Fibroblast of lung (primary cell): Measurements from ENCODE around the gene INHBC.

Source experiments
- CTCF ChIP-seq, 2 donors: IDR thresholded peaks in 1 of 2; conservative IDR thresholded peaks in 1 of 2; 1 replicate in 1 of 2; 2 replicates in 1 of 2; pipeline ENCODE4 v1.5.1; 2011 to 2012; ENCODE audit warnings: low read length in 2 of 2, control low read depth in 1 of 2, inconsistent platforms in 1 of 2, low read depth in 1 of 2, mild to moderate bottlenecking in 1 of 2
- EZH2 ChIP-seq: IDR thresholded peaks from 2 replicates; pipeline ENCODE4 v1.5.1; 2012; ENCODE audit warnings: low read length, control low read depth, mild to moderate bottlenecking; ENCODE audit errors: missing control alignments

DNA sequence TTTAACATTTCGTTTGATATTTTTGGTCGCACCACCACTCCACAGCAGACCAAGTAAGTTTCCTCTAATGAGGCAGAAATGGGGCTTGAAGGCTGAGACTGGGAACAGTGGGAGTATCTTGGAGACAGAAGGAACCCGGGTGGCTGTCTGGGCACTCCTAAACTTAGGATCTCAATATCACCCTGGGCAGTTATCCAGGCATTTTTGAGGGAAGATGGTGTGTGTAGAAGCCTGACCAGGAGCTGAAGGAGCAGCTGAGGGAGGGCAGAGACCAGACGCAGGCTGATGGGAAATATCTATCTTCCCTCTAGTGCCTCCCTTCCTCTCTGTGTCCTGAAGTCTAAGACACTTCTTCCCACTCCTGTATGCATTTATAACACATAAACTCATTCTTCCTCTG, 64.0 kb downstream of the INHBC start:
- no peak for TF ChIP-seq CTCF (conservative IDR thresholded peaks at IDR 0.05 in 1 of 2, IDR thresholded peaks at IDR 0.05 in 1 of 2; ENCODE audit: low read depth in 1 of 2, low read length in 2 of 2)
- TF ChIP-seq EZH2 = no peak
